Adrenal gland (tissue), 12 donors: Measurements from ENCODE around the gene PTPRD. TPM values are rescaled to one million over a fixed set of nuclear protein-coding genes. Genes with fewer than 3 reads are reported as not detected.

ENCODE experiments used
- DNase-seq, 7 donors: peaks; one replicate each; pipeline ENCODE4 v3.0.0-alpha.2; 2019 to 2020
- H3K27ac ChIP-seq, 5 donors: fragments of 200-600 bp; sonication (generic) in 4 of 5; 1 replicate in 3 of 5; 2 replicates in 2 of 5; pipeline versions ENCODE4 v1.5.1 to v1.8.0; 2016 to 2020; ENCODE audit warnings: mild to moderate bottlenecking in 1 of 5
- H3K27me3 ChIP-seq: fragments of 200-600 bp; 2 replicates; pipeline ENCODE4 v1.8.0; 2021
- H3K36me3 ChIP-seq, 2 donors: fragments of 200-600 bp; replicated peaks in 1 of 2; 1 replicate in 1 of 2; 2 replicates in 1 of 2; pipeline versions ENCODE4 v1.5.1 to v1.8.0; 2018 to 2022
- H3K4me1 ChIP-seq, 2 donors: fragments of 200-600 bp; replicated peaks in 1 of 2; 1 replicate in 1 of 2; 2 replicates in 1 of 2; pipeline versions ENCODE4 v1.5.1 to v1.8.0; 2018 to 2021
- H3K4me3 ChIP-seq, 4 donors: fragments of 200-600 bp; sonication (generic) in 3 of 4; one replicate each; pipeline ENCODE4 v1.5.1; 2016 to 2018
- H3K9me3 ChIP-seq, 3 donors: fragments of 200-600 bp; sonication (generic) in 1 of 3; replicated peaks in 1 of 3; 1 replicate in 2 of 3; 2 replicates in 1 of 3; pipeline versions ENCODE4 v1.5.1 to v1.8.0; 2016 to 2021
- CTCF ChIP-seq, 6 experiments: fragments of 450-650 bp in 4 of 6; fragments of 200-600 bp in 2 of 6; sonication (generic) in 1 of 6; IDR thresholded peaks; 1 replicate in 5 of 6; 2 replicates in 1 of 6; pipeline versions ENCODE4 v1.5.1 to v1.8.0; 2016 to 2021; ENCODE audit warnings: antibody characterized with exemption in 6 of 6, mild to moderate bottlenecking in 2 of 6, moderate library complexity in 1 of 6
- POLR2A ChIP-seq, 2 donors: fragments of 450-650 bp; IDR thresholded peaks; one replicate each; pipeline ENCODE4 v1.6.1; 2017; ENCODE audit warnings: antibody characterized with exemption in 2 of 2, mild to moderate bottlenecking in 2 of 2, moderate library complexity in 1 of 2
- WGBS, 4 donors: extraction: QIAGEN DNeasy Blood & Tissue Kit in 2 of 4; methylation state at CpG; one replicate each; pipeline versions ENCODE4 v1.1.5 to v1.1.7; 2013 to 2017; 5-methylcytosine and 5-hydroxymethylcytosine counted together
- intact Hi-C, 2 donors: fragments of 100-400 bp; cut with DNase I; formaldehyde crosslinking; loops; one replicate each; pipeline versions ENCODE4 v1.14.1 to v1.15.0; 2022 to 2023
- polyA plus RNA-seq, 3 donors: library from polyadenylated mRNA; stranded (reverse); fragments of 200-250 nt in 2 of 3; fragments of 350-450 nt in 1 of 3; fragmentation: Illumina TruSeq in 1 of 3; extraction: RNeasy Lipid Tissue Mini Kit (QIAGEN cat#74804) in 1 of 3; gene quantifications; one replicate each; pipeline ENCODE4 v1.2.3, GENCODE V29; 2013 to 2014
- total RNA-seq, 9 donors: library from RNA; depleted of rRNA in 4 of 9; stranded (reverse); fragments of >200 nt in 4 of 9; fragments of 120-200 nt in 1 of 9; fragmentation: NEBNext Ultra II Directional in 1 of 9; extraction: Animal tissue kit (Norgen Biotek cat#: 25700) in 1 of 9; gene quantifications; one replicate each; pipeline versions ENCODE4 v1.1.0 to v1.2.4, GENCODE V29; 2013 to 2023
- donor health status: healthy with polysubstance abuse.
- donor health status: Bipolar disorder and iron deficiency.
- donor health status: DM: yes; HTN: yes; CAD: no.
- donor health status: DM: no; HTN: no; CAD: no.
- donor health status: DM: no; HTN: no; CAD: no.
- donor health status: DM: yes; HTN: yes; CAD: no.

Gene PTPRD
- total and polyA plus RNA-seq, 12 donors: 0.61 to 71.2 (median 4.5) TPM

- H3K9me3 ChIP-seq: no peaks in the 10 kb centered on the region
- H3K4me3 ChIP-seq: no peak overlapping the region
- intact Hi-C loops: no loop called here
- H3K36me3 ChIP-seq: no peaks in the 10 kb centered on the region
- no peak overlapping the region for H3K27ac ChIP-seq
- 87 to 90% (median 88%) methylated on average over 5 of the region's 5 CpGs for WGBS, 4 donors
- no peak for DNase-seq
- TF ChIP-seq CTCF (IDR thresholded peaks at IDR 0.05): no peak
- no peak for TF ChIP-seq POLR2A (IDR thresholded peaks at IDR 0.05)
- no peaks in the 10 kb centered on the region for H3K27me3 ChIP-seq
- no peaks in the 10 kb centered on the region for H3K4me1 ChIP-seq
Observed at GRCh38 chr9:8723195-8723594, 1889.6 kb downstream of the PTPRD start.

- DNase-seq: no peak
- no peaks in the 10 kb centered on the region for H3K27me3 ChIP-seq
- no peak for TF ChIP-seq POLR2A (IDR thresholded peaks at IDR 0.05)
- no peak for TF ChIP-seq CTCF (IDR thresholded peaks at IDR 0.05)
- no peaks in the 10 kb centered on the region for H3K36me3 ChIP-seq
- 44 to 53% (median 47%) methylated on average over 1 of the region's 1 CpG for WGBS, 4 donors
- H3K27ac ChIP-seq: no peak overlapping the region
- intact Hi-C loops: no loop called here
- H3K9me3 ChIP-seq: no peaks in the 10 kb centered on the region
- H3K4me1 ChIP-seq: no peaks in the 10 kb centered on the region
- H3K4me3 ChIP-seq: no peak overlapping the region
Observed at GRCh38 chr9:8719833-8720486, 1892.8 kb downstream of the PTPRD start.

GRCh38 chr9:8718121-8718725 is 1894.6 kb downstream of the PTPRD start:
- Histone ChIP-seq H3K27ac (no peak overlapping the region), H3K4me3 (no peak overlapping the region), H3K27me3 (no peaks in the 10 kb centered on the region), H3K36me3 (no peaks in the 10 kb centered on the region), H3K9me3 (no peaks in the 10 kb centered on the region), H3K4me1 (no peaks in the 10 kb centered on the region)
- TF ChIP-seq CTCF (IDR thresholded peaks at IDR 0.05) (no peak), POLR2A (IDR thresholded peaks at IDR 0.05) (no peak)
- intact Hi-C loops: no loop called here
- DNase-seq: no peak
- 67 to 79% (median 77%) methylated on average over 4 of the region's 4 CpGs for WGBS, 4 donors

- Histone ChIP-seq H3K27ac (no peak overlapping the region), H3K9me3 (no peaks in the 10 kb centered on the region), H3K36me3 (no peaks in the 10 kb centered on the region), H3K4me1 (no peaks in the 10 kb centered on the region), H3K27me3 (no peaks in the 10 kb centered on the region), H3K4me3 (no peak overlapping the region)
- DNase-seq: no peak
- no peak for TF ChIP-seq POLR2A (IDR thresholded peaks at IDR 0.05)
- TF ChIP-seq CTCF (IDR thresholded peaks at IDR 0.05): no peak
- 77 to 85% (median 83%) methylated on average over 3 of the region's 3 CpGs for WGBS, 4 donors
- intact Hi-C loops: no loop called here
Observed at GRCh38 chr9:8717146-8717545, 1895.7 kb downstream of the PTPRD start.
